HCT116 (cell line): ENCODE measurements around the gene RPAIN.

Experiments used
- CEBPB ChIP-seq: IDR thresholded peaks from 2 replicates; pipeline ENCODE4 v1.6.1; 2012; ENCODE audit warnings: low read depth
- EZH2 ChIP-seq: fragments of 200-600 bp; sonication (generic); IDR thresholded peaks from 2 replicates; pipeline ENCODE4 v1.6.1; 2017; ENCODE audit warnings: antibody characterized with exemption, mixed run types
- EZH2phosphoT487 ChIP-seq: fragments of 200-600 bp; IDR thresholded peaks from 2 replicates; pipeline ENCODE4 v1.6.1; 2018; ENCODE audit warnings: antibody characterized with exemption, borderline replicate concordance
- POLR2A ChIP-seq: IDR thresholded peaks from 2 replicates; pipeline ENCODE4 v1.7.0; 2011; ENCODE audit warnings: borderline replicate concordance; ENCODE audit not compliant: insufficient read depth, insufficient read length; ENCODE audit errors: extremely low read depth
- POLR2AphosphoS5 ChIP-seq: IDR thresholded peaks from 2 replicates; pipeline ENCODE4 v1.6.1; 2011; ENCODE audit warnings: mild to moderate bottlenecking, low read depth, low read length, moderate library complexity
- RAD21 ChIP-seq: IDR thresholded peaks from 2 replicates; pipeline ENCODE4 v1.6.1; 2012; ENCODE audit warnings: low read depth, mild to moderate bottlenecking
- SP1 ChIP-seq: IDR thresholded peaks from 2 replicates; pipeline ENCODE4 v1.6.1; 2012; ENCODE audit warnings: low read depth
- YY1 ChIP-seq: IDR thresholded peaks from 2 replicates; pipeline ENCODE4 v1.6.1; 2011; ENCODE audit warnings: low read length, low read depth, moderate library complexity, mild to moderate bottlenecking; ENCODE audit not compliant: insufficient replicate concordance; ENCODE audit errors: extremely low read depth
- ZFX ChIP-seq: fragments of 450-650 bp; IDR thresholded peaks from 2 replicates; pipeline ENCODE4 v1.6.1; 2017
- TF ChIP-seq, protein P1 (sequence below), 3 experiments: fragments of 200-600 bp in 1 of 3; sonication (generic) in 1 of 3; IDR thresholded peaks in 2 of 3; conservative IDR thresholded peaks in 1 of 3; 2 replicates each; pipeline ENCODE4 v1.5.1; 2012 to 2017; ENCODE audit warnings: low read depth in 2 of 3, low read length in 2 of 3, antibody characterized with exemption in 1 of 3, borderline replicate concordance in 1 of 3, control low read depth in 1 of 3, mild to moderate bottlenecking in 1 of 3, mixed read lengths in 1 of 3, mixed run types in 1 of 3, moderate library complexity in 1 of 3; ENCODE audit not compliant: insufficient read depth in 1 of 3
- TF ChIP-seq, protein P2 (sequence below): IDR thresholded peaks from 2 replicates; pipeline ENCODE4 v1.6.1; 2012; ENCODE audit warnings: low read depth

DNA sequence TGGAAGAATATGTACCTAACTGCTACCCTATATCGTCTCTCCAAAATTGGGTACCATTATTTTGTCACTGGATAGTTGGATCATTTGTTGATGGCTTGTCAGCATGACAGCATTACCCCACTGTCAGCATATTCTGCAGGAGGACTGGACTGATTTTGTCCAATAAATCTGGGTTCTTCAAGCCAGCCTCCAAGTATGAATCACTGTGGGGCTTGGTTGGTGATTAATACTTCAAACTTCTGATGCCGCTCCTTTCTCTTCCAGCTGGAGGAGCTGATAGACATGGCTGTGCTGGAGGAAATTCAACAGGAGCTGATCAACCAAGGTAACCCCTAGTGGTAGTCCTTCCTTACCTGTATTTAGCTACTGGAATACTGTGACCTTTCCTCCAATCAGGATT is 2.5 kb downstream of the RPAIN start:
- TF ChIP-seq, protein P1, sequence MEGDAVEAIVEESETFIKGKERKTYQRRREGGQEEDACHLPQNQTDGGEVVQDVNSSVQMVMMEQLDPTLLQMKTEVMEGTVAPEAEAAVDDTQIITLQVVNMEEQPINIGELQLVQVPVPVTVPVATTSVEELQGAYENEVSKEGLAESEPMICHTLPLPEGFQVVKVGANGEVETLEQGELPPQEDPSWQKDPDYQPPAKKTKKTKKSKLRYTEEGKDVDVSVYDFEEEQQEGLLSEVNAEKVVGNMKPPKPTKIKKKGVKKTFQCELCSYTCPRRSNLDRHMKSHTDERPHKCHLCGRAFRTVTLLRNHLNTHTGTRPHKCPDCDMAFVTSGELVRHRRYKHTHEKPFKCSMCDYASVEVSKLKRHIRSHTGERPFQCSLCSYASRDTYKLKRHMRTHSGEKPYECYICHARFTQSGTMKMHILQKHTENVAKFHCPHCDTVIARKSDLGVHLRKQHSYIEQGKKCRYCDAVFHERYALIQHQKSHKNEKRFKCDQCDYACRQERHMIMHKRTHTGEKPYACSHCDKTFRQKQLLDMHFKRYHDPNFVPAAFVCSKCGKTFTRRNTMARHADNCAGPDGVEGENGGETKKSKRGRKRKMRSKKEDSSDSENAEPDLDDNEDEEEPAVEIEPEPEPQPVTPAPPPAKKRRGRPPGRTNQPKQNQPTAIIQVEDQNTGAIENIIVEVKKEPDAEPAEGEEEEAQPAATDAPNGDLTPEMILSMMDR (IDR thresholded peaks at IDR 0.05 in 2 of 3, conservative IDR thresholded peaks at IDR 0.05 in 1 of 3; ENCODE audit: borderline replicate concordance in 1 of 3, insufficient read depth in 1 of 3, low read depth in 2 of 3, low read length in 2 of 3) = no peak
- no peak for TF ChIP-seq SP1
- no peak for TF ChIP-seq EZH2phosphoT487
- TF ChIP-seq, protein P2, sequence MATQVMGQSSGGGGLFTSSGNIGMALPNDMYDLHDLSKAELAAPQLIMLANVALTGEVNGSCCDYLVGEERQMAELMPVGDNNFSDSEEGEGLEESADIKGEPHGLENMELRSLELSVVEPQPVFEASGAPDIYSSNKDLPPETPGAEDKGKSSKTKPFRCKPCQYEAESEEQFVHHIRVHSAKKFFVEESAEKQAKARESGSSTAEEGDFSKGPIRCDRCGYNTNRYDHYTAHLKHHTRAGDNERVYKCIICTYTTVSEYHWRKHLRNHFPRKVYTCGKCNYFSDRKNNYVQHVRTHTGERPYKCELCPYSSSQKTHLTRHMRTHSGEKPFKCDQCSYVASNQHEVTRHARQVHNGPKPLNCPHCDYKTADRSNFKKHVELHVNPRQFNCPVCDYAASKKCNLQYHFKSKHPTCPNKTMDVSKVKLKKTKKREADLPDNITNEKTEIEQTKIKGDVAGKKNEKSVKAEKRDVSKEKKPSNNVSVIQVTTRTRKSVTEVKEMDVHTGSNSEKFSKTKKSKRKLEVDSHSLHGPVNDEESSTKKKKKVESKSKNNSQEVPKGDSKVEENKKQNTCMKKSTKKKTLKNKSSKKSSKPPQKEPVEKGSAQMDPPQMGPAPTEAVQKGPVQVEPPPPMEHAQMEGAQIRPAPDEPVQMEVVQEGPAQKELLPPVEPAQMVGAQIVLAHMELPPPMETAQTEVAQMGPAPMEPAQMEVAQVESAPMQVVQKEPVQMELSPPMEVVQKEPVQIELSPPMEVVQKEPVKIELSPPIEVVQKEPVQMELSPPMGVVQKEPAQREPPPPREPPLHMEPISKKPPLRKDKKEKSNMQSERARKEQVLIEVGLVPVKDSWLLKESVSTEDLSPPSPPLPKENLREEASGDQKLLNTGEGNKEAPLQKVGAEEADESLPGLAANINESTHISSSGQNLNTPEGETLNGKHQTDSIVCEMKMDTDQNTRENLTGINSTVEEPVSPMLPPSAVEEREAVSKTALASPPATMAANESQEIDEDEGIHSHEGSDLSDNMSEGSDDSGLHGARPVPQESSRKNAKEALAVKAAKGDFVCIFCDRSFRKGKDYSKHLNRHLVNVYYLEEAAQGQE = no peak
- no peak for TF ChIP-seq CEBPB
- TF ChIP-seq EZH2 = no peak
- TF ChIP-seq ZFX = no peak
- no peak for TF ChIP-seq YY1
- no peak for TF ChIP-seq POLR2A
- TF ChIP-seq POLR2AphosphoS5 = no peak
- no peak for TF ChIP-seq RAD21
